ENCODE measurements around the gene SLC37A2.
"Not testable (repeated sequence)": the region's sequence is repeated elsewhere in the genome, so short reads cannot be mapped to it uniquely, and the experiment has no call there.

SLC37A2 gene

DNA sequence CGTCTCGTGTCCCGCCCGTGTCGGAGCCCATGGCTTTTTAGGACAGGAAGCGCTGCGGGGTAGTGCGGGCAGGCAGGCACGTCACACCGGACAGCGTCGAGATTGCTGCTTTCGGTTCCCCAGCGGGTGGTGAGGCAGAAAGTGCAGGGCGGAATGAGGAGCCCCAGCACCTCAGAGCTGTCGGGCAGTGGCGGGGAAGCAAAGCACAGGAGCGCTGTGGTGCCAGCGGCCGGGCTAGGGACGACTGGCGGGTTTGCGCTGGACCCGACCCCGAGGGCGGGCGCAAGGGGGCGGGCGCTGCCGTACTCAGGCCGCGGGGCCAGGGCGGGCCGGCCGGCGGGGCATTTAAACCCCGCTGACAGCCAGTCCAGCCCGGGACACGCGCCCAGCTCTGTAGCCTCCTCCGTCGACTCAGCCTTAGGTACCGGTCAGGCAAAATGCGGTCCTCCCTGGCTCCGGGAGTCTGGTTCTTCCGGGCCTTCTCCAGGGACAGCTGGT, at the start of gene SLC37A2:
Gene SLC37A2 (plus strand): TSS at position 375 of the 498 bp plus-strand sequence. CDS start 63 bp downstream, at position 438.
- DNase-seq = no peak

DNA sequence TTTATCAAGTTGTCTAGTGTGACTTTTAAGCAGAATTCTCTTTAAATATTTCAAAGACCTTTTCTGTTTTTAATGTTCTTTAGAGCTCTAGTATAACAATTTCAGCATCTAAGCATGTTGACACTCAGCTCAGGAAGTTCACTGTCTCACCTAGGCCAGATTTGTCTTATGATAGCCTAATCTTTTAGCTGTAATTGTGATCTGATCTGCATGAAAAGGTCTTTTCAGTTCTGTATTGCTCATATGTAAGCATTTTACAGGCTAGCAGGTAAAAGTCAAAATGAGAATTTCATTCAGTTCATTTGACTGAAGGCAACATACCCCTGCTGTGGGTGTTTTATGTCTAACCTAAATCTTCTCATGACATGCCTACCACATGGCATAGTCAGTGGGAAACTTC, 46.7 kb upstream of the SLC37A2 start:
- DNase-seq = no peak

DNA sequence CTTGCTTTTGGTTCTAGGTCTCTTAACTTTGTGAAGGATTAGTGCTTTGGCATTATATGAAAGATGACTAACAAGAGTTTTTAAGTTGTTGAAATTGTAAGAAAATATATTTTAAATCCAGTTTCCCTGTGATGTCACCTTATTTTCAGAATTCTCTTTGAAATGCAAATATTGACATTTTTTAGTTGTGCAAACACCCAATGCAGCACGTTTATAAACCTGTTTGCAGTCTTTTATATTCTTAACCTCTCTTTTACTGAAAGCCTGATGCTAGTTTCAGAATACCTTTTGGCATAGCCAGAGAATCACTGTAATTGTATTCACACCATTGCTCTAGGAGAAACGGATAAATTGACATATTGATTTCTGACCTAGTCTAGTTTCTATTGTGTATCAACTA, 42.8 kb upstream of the SLC37A2 start:
- DNase-seq = no peak

DNA sequence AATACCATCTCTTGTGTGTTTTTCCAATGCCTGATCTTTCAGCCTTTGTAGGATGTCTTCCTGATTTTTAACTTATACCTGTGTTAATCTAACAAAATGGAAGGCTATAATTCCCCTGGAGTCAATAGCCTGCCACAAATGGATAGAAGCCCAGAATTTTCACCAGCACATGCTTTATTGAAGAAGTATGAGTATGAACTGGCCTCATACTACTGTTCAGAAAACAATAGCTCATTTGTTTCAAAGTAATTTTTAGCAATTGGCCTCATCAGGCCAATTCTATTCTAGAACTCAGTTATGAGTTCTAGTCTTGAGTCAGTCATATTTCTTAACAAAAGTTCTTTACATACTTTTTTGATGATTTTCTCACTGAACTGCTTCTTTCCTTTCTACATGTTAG, 40.6 kb upstream of the SLC37A2 start:
- DNase-seq = no peak

DNA sequence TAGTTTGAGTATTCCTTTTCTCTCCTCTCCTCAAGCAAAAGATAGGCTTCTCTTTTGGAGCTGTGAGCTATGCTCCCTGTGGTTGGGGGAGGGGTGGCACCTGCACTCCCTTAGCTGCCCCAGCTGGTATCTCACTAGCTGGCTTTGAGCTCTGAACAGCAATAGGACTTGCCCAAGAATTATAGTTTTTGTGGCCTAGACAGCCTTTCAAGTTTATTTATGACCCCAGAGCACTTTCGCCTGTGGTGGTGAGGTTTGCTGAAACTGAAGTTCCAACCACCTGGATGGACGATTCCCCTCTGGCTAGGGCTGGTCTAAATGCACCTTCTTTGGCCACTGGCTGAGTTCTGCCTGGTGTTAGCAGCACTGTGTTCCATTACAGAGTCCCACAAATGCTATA, 37.1 kb upstream of the SLC37A2 start:
- DNase-seq = no peak

DNA sequence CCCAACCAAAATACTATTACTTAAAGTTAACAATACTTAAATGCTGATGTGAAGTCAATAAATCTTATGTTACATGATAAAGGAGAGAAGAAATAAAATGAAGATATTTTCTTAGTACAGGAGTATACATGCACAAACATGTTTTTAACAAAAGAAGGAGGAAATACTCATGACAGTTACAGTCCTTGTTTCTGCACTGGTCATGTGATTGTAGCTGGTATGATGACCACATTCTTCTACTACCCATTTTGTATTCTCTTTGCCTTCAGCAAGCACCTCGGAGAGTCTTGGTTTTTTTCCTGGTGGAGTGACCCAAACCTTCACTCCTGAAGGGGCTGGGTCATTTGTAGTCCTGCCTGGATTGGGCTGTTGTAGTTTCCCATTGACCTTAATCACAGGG, 33.7 kb upstream of the SLC37A2 start:
- not testable (repeated sequence) for DNase-seq

DNA sequence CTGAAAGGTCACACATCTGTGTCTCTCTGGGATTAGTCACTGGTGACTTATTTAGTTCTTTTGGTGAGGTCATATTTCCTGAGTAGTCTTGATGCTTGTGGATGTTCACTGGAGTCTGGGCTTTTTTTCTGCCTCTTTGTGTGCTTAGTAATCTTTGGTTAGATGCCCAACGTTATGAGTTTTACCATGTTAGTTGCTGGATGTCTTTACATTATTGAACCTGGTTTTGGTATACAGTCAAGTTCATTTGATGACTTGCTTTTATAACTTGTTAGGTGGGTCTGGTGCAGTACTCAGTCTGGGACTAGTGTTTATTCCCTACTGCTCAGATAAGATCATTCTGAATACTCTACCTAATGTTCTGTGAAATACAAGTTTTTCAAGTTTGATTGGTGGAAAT, 26.2 kb upstream of the SLC37A2 start:
- no peak for DNase-seq

DNA sequence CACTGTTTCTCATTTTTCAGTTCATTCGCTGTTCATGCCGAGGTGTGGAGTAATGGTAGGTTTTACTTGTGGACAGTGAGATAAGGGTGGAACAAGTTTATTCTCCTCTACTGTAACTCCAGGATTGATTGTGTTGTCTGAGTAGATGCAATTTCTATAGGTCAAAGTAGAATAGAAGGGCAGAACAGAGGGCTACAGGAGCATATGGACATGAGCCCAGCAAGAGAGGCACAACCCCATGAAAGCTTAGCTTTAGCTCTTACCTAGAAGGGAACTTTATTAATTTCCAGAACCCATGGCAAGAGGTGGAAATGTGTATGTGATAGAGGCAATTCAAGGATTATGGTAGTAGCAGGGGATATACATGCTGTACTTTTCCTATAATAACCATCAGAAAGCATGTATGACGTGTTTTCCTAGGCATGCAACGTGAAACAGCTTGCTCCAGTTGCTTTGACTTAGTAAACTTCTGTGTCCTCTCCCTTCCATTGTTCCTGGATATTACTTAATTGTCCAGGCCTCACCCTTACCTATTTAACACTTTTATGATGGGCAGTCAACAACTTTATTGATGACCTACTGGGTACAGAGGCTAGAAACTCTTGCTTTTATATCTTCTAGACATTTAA, 13.8 kb upstream of the SLC37A2 start:
- no peak for DNase-seq

DNA sequence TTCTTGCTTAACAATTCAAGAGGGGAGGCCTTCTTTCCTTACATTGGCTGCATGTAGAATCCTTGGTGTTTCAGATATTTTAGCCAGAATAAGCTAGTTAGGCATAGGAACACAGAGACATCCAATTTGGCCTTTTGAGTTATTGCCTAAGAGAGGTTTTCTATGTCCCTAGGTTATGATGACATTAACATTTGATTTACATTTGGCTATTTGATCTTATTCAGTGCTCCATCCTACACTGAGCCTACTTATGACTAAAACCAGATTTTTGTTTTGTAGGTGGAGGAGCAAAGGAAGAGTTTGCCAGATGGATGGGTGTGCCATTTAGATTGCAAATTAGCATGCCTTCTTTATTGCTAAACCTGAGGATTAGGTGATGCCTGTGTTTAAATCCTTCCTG, 11.1 kb upstream of the SLC37A2 start:
- no peak for DNase-seq

DNA sequence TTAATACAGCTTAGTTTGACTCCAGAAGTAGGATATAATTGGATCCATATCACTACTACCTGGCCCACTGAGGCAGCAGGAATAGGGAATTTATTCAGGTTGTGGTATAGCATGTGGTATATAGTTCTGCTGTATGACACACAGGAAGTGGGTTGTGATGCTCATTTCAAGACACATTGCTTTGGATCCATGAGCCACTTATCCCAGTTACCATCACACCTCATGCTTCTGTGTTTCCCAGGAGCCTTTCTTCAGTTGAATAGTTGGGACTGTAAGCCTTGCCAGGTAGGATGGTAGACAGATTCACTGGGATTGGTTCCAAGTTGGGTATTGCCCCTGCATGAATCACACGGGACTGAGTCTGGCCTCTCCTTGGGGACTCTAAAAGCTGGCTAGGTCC, 9.9 kb upstream of the SLC37A2 start:
- DNase-seq = no peak

DNA sequence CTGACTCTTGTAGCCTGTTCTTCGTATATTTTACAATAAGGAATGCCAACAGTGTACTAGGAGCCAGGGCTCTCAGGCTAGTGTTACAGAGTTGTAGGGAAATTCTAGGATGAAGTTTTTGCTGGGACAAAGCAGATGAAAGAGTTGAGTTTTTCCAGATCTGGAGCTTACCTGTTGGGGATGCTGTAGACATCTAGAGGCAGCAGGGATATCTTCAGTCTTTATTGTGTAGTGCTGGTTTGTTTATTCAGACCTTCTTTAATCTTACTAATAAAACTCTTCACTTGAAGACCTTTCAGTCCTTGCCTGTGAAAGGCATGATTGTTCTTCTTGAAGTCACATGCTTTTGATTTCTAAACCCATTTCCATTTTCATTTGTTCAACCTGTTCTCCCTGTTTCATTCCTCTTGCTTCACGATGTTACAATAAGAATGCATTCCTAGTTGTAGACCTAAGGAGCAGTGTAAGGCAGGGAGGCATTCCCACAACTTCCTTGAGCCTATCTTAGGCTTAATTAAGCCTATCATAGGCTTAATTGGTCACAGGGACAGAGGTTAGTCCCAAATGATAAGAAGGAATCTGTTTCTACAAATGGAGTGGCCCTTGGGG, 7.9 kb upstream of the SLC37A2 start:
- DNase-seq = no peak

DNA sequence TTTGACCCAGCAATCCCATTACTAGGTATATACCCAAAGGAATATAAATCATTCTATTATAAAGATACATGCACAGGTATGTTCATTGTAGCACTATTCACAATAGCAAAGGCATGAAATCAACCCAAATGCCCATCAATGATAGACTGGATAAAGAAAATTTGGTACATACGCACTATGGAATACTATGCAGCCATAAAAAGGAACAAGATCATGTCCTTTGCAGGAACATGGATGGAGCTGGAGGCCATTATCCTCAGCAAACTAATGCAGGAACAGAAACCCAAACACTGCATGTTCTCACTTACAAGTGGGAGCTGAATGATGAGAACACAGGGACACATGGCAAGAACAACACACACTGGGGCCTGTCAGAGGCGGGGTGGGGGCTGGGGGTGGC, 7.0 kb upstream of the SLC37A2 start:
- not testable (repeated sequence) for DNase-seq

DNA sequence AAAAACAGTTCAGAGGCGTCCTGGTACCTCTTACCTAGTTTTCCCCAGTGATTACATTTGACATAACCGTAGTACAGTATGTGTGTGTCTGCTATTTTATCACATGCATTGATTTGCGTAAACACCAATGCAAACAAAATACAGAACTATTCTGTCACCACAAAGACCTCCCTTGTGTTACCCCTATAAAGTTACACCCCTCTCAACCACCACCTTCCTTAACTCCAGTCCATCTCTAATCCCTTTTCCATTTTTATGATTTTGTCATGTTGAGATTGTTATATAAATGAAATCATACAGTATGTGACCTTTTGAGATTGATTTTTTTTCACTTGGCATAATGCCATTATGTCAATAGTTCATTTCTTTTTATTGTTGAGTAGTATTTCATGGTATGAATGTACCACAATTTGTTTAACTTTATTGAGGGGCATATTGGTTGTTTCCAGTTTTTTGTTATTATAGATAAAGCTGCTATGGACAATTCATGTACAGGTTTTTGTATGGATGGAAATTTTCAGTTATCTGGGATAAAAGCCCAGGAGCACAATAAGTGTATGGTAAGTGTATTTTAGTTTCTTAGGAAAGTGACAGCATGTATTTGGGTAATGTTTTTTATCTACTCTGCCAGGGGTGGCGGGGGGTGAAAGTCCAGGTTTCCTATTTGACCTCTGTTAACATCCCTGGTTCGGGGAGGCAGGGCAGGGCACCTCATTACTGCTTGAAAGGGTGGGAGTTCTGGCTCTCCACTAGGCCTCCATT, 6.0 kb upstream of the SLC37A2 start:
- no peak for DNase-seq

DNA sequence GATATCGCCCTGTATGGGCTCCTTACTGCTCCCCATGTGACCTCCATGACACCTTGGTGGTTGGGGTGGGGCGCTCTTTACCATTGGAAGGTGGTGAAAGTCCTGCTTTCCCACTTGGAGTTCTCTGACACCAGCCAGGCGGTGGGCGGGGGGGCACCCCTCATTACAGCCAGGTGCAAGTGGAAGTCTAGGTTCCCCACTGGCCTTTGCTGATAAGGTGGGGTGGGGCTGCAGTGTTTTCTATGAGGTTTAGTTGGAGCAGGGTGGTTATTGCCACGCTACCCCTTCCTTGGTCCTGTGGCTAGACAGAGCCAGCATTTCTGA, 5.5 kb upstream of the SLC37A2 start:
- no peak for DNase-seq

DNA sequence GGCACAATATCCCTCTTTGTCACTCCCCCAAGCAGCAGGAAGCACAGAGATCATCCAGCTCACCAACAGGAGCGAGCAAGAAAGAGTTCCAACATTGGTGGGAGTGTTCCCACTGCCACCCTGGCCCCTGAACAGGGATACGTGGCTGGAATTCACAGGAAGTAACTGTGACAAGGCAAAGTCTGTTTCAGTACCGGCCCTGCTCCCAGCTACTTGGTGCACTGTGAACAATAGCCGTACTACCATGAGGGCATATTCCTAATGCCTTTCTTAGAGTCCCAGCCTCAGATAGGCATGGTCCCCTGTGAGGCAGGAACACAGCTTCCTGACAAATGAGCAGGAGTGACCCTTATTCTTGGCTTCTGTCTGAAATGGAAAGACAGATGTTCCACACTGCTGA, 1.8 kb upstream of the SLC37A2 start:
- no peak for DNase-seq

DNA sequence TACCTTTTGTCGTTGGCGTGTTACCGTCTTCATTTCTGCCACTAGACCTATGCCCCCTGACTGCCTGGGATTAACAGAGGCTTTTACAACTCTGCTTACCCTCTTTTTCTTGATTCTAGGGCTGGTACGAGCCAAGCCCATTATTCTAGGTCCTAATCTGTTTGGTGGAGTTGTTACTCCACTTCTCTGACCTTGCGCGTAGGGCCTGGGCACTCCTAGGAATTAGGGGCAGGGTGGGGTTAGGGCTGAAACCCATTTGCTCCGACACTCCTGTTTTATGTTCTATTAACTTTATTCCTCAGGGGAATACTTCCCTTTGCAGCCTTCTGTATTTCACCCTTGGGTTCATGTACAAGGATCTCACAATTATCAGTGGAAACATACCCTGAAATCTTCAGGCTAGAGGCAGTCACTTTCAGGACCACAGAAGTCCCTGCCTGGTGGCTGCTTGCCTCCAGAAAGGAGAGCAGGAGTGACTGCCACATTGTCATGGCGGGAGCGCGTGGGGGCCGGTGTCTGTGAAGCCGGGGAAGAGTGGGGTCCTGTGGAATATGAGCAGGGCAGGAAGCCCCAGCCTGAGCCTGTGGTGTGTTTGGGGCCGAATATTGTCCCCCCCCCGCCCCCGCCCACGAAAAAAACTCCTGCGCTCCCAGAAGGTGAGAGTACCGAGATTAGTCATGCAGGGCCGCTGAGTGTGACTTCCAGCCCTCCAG, 731 bp upstream of the SLC37A2 start:
- DNase-seq = no peak

DNA sequence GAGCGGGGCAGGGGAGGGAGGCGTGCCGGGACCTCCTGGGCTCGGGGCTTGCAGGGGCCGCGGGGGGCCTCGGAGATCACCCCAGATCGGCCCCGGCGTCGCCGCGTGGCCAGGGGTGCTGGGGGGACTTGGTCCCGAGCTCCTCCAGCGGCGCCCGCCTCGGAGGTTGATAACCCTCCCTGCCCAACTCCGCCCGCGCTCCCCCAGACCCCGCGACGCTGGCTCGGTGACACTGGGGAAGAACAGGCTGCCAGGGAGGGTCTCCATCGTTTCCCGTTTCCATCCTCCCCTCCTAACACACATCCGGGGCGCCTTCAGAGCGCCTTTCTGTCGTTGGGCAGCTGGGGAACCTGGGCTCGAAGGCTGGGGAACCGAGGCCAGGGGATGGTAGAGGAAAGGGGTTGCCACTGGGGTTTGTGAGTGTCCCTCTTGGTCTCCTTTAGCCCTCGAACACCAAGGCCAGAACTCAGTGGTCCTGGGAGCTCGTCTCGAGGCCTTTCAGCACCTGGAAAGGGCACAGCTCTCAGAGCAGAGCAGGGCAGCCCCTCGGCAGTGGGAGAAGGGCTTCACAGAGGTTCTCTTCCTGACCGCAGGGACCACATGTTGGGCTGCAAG, 431 bp downstream of the SLC37A2 start:
- DNase-seq = no peak

DNA sequence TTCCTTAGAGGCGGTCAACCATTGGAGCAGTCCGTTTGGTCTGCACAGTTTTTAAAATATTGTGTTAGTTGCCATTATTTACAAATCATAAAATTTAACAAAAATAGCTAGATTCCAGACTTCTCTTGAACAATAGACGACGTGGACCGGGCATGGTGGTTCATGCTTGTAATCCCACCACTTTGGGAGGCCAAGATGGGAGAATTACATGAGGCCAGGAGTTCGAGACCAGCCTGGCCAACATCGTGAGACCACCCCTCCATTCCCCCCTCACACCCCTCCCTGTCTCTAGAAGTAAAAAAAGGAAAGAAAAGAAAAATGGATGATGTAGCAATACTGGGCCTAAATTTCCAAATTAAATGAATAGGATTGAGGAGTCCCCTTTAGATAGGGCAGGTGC, 965 bp downstream of the SLC37A2 start:
- no peak for DNase-seq

DNA sequence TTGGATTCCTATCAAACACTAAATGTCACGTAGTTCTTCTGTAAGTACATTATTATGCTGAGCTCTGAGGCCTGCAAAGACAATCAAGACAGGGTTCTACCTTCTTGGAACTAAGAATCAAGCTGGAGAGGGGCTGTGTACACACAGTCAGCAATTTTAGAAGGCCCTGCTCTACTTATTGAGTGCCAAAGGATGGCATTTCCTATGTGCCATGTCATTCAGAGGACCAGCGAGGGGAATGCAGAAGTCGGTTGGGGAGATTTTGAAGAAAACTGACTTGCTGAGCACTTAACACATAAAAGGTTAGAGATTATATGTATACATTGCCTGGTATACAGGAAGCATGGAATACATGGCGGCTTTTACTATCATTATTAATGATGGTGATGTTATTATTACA, 5.3 kb downstream of the SLC37A2 start:
- no peak for DNase-seq

DNA sequence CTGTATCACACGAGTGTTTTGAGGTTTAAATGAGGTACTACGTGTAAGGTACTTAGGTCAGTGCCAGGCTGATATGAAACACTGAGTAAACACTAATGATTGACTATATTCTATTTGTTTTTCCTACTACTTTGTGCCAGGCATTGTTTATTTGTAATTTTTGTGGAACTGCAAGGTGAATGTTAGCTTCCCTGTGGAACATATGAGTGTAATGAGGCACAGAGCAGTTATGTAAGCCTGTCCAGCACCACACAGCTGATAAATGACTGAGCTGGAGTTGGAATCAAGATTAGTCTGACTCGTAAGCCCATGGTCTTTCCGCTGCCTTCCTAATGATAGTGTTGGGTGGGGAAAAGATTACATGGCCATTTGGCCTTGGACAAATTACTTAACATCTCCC, 5.9 kb downstream of the SLC37A2 start:
- no peak for DNase-seq

DNA sequence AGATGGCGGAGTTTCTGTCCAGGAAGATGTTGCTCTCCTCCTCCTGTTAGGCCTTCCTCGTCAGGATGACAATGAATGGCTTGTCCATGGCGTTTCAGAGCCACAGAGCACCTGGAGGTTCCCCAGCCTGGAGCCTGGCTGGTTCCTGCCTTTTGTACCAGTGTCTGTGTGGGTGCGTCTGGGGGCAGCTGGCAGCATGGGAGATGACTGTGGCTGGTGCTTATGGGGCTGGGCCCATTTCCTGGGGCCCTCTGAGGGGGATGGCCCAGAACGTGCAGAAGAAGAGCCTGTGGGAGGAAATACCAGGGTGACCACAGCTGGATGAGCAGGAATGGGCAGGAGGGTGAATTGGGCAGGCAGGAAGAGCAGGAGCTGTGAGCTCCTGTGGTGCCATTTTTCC, 6.7 kb downstream of the SLC37A2 start:
- no peak for DNase-seq

DNA sequence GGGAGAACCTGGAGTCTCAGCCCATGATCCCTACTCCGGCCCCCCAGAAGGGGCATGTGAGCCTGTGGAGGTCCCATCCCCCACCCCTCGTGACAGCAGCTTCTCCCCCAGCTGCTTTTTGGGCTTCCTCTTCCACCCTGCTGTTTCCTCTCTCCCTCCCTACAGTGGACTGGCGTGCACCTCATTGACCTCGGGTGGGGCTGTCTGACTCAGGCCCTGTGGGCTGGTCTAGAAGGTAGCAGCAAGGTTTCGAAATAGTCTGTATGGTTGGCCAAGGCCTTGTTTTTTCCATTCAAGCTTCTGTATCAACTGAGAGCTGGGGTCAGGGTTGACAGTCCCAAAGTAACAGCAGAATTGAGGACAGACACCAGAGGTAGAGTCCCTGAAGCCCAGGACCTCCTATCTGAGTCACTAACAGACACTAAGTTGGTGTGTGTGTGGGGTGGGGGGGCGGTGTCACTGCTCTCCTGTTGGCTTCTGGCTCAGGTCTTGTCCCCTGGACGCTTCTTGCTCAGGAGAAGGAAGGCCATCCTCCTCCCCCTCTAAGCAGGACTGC, 7.7 kb downstream of the SLC37A2 start:
- no peak for DNase-seq

DNA sequence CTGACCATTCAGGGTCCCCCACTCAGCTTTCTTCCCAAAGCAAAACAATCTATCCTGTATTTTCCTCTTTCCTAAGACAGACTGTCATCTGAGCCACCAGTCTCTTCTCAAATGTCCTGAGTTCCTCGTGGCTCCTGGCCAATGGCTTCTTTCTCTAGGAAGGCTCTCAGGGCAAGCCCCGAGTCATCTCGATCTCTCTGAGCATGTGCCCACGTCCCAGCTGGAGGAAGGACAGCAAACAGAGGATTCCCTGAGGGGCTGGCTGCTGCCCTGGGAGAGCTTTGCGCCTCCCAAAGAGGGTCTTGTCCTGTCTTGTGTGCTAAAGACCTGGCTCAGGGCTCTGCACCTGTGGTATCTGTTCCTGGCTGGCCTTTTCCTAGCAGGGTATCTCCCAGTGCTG, 8.3 kb downstream of the SLC37A2 start:
- no peak for DNase-seq
